GM12878 (cell line): ENCODE results near the gene UBXN10. TPM values are rescaled to one million over a fixed set of nuclear protein-coding genes. Genes with fewer than 3 reads are reported as not detected.
A peak's percentile ranks its signal among the peaks of the same experiment; 100 is the strongest.

Experiments used
- ATAC-seq: fragments of 200-7000 bp; cut with Tn5 transposase; 3 replicates; pipeline ENCODE4 v1.9.1; 2020; ENCODE audit warnings: mild to moderate bottlenecking, moderate library complexity
- BruUV-seq: library from RNA; stranded (reverse); fragments of 400-500 nt; replicated peaks from 2 replicates; lab custom pipeline; 2021; lab: Mats Ljungman, UMichigan
- CTCF ChIA-PET: fragments of 300-600 bp; sonication (Branson Sonifier 250); formaldehyde crosslinking; extraction: SDS; loops from one replicate; lab custom pipeline; 2021; ENCODE audit warnings: inconsistent platforms; lab: Yijun Ruan, JAX
- POLR2A ChIA-PET: fragments of 350-600 bp; formaldehyde crosslinking; extraction: SDS; loops from one replicate; lab custom pipeline; 2021; ENCODE audit warnings: inconsistent platforms; lab: Charles Lee
- RAD21 ChIA-PET: fragments of 300-600 bp; sonication (Branson Sonifier 250); formaldehyde crosslinking; loops from one replicate; lab custom pipeline; 2023; ENCODE audit warnings: antibody characterized with exemption; ENCODE audit not compliant: unreplicated experiment; lab: Charles Lee
- SMC1A ChIA-PET: fragments of 300-600 bp; sonication (Branson Sonifier 250); formaldehyde crosslinking; loops from one replicate; lab custom pipeline; 2023; ENCODE audit not compliant: unreplicated experiment, uncharacterized antibody; lab: Charles Lee
- DNase-seq: peaks from one replicate; pipeline ENCODE4 v3.0.0-alpha.2; 2011; ENCODE audit warnings: low read depth, low spot score
- FAIRE-seq: peaks from 3 replicates; lab custom pipeline; 2011; peaks lifted over from hg19 to GRCh38; lab: Jason Lieb, UNC
- H2AFZ ChIP-seq: 2 replicates; pipeline ENCODE4 v1.6.0; 2011; ENCODE audit warnings: low read depth, low read length, control low read depth; ENCODE audit not compliant: control insufficient read depth
- H3K27ac ChIP-seq: 2 replicates; pipeline ENCODE4 v1.5.1; 2011; ENCODE audit warnings: control low read depth; ENCODE audit not compliant: control insufficient read depth, insufficient read depth
- H3K27me3 ChIP-seq, 2 experiments: replicated peaks in 1 of 2; 2 replicates each; pipeline versions ENCODE4 v1.6.0 to v1.6.1; 2011; ENCODE audit warnings: low read length in 1 of 2; ENCODE audit not compliant: control insufficient read depth in 2 of 2, insufficient read depth in 2 of 2
- H3K36me3 ChIP-seq, 2 experiments: 2 replicates each; pipeline ENCODE4 v1.5.1; 2011; ENCODE audit warnings: low read length in 1 of 2; ENCODE audit not compliant: control insufficient read depth in 2 of 2, insufficient read depth in 2 of 2
- H3K4me1 ChIP-seq: 2 replicates; pipeline ENCODE4 v1.6.1; 2011; ENCODE audit warnings: mild to moderate bottlenecking, low read length, moderate library complexity, mixed read lengths; ENCODE audit not compliant: control insufficient read depth, insufficient read depth
- H3K4me2 ChIP-seq: 2 replicates; pipeline ENCODE4 v1.6.0; 2011; ENCODE audit warnings: control low read depth; ENCODE audit not compliant: control insufficient read depth, insufficient read depth
- H3K4me3 ChIP-seq: fragments of 200-600 bp; sonication (generic); 2 replicates; pipeline ENCODE4 v1.5.1; 2016
- H3K79me2 ChIP-seq: 2 replicates; pipeline ENCODE4 v1.6.0; 2011; ENCODE audit warnings: low read length; ENCODE audit not compliant: control insufficient read depth, insufficient read depth
- H3K9ac ChIP-seq: 2 replicates; pipeline ENCODE4 v1.8.0; 2011; ENCODE audit warnings: low read length, control low read depth, mixed read lengths; ENCODE audit not compliant: control insufficient read depth, insufficient read depth
- H3K9me3 ChIP-seq: replicated peaks from 3 replicates; pipeline ENCODE4 v1.5.1; 2011; ENCODE audit warnings: mild to moderate bottlenecking, low read length; ENCODE audit not compliant: control insufficient read depth, insufficient read depth
- H4K20me1 ChIP-seq: 2 replicates; pipeline ENCODE4 v1.6.0; 2011; ENCODE audit not compliant: control insufficient read depth, insufficient read depth
- CTCF ChIP-seq, 3 experiments: IDR thresholded peaks in 2 of 3; conservative IDR thresholded peaks in 1 of 3; 2 replicates each; pipeline ENCODE4 v1.5.1; 2011; ENCODE audit warnings: low read depth in 3 of 3, low read length in 3 of 3, mild to moderate bottlenecking in 3 of 3, control low read depth in 2 of 3, moderate library complexity in 2 of 3, inconsistent platforms in 1 of 3, mixed read lengths in 1 of 3; ENCODE audit not compliant: control insufficient read depth in 2 of 3, insufficient read depth in 1 of 3; ENCODE audit errors: extremely low read depth in 1 of 3
- IRF4 ChIP-seq: IDR thresholded peaks from 2 replicates; pipeline ENCODE4 v1.6.1; 2011; ENCODE audit warnings: low read depth, low read length
- MEF2B ChIP-seq: fragments of 450-650 bp; IDR thresholded peaks from 2 replicates; pipeline ENCODE4 v1.6.1; 2018; ENCODE audit warnings: mild to moderate bottlenecking, moderate library complexity; ENCODE audit not compliant: partially characterized antibody, poor library complexity, severe bottlenecking
- MTA2 ChIP-seq: fragments of 450-650 bp; IDR thresholded peaks from 2 replicates; pipeline ENCODE4 v1.6.1; 2016; ENCODE audit warnings: low read depth, mild to moderate bottlenecking, moderate library complexity
- RAD21 ChIP-seq: IDR thresholded peaks from 2 replicates; pipeline ENCODE4 v1.6.1; 2011; ENCODE audit warnings: mild to moderate bottlenecking, low read depth, low read length, moderate library complexity; ENCODE audit not compliant: insufficient read depth
- RBBP5 ChIP-seq: fragments of 200-600 bp; sonication (generic); conservative IDR thresholded peaks from 2 replicates; pipeline ENCODE4 v1.6.1; 2016
- SMAD1 ChIP-seq: fragments of 450-650 bp; IDR thresholded peaks from 2 replicates; pipeline ENCODE4 v1.6.1; 2018; ENCODE audit warnings: mild to moderate bottlenecking, low read depth; ENCODE audit not compliant: partially characterized antibody
- SMC3 ChIP-seq: IDR thresholded peaks from 2 replicates; pipeline ENCODE4 v1.6.1; 2011; ENCODE audit warnings: low read length, improper control_type of control experiment, borderline replicate concordance
- WGBS: methylation state at CpG from one replicate; pipeline ENCODE4 v1.1.6; 2016; ENCODE audit warnings: low lambda C conversion rate; ENCODE audit not compliant: insufficient replicate concordance, insufficient coverage; ENCODE audit errors: missing lambda C conversion rate; 5-methylcytosine and 5-hydroxymethylcytosine counted together
- in situ Hi-C: fragments of 300-500 bp; cut with MboI; formaldehyde crosslinking; loops from 9 replicates; pipeline ENCODE4 v1.14.3; 2018; ENCODE audit warnings: mixed read lengths
- intact Hi-C: fragments of 100-400 bp; cut with micrococcal nuclease; formaldehyde crosslinking; loops from one replicate; pipeline ENCODE4 v1.14.2; 2022; ENCODE audit not compliant: unreplicated experiment
- polyA plus RNA-seq, 11 experiments: library from polyadenylated mRNA; depleted of rRNA in 4 of 11; unstranded in 6 of 11; stranded (reverse) in 5 of 11; fragments of >200 nt; fragmentation: Nextera tagmentation in 4 of 11; fragmentation: Illumina TruSeq in 1 of 11; extraction: Ambion mirVana in 4 of 11; extraction: Trizol in 1 of 11; gene quantifications; 1 replicate in 1 of 11; 2 replicates in 10 of 11; pipeline versions ENCODE4 v1.2.1 to v1.2.3, GENCODE V29; 2011 to 2016; ENCODE audit warnings: inconsistent platforms in 2 of 11, missing spikeins in 2 of 11, low read depth in 1 of 11
- total RNA-seq, 4 experiments: library from RNA; depleted of rRNA in 3 of 4; stranded (reverse); fragments of >200 nt in 3 of 4; fragmentation: Illumina TruSeq in 1 of 4; extraction: Trizol in 1 of 4; gene quantifications; 2 replicates each; pipeline versions ENCODE4 v1.2.1 to v1.2.3, GENCODE V29; 2013 to 2021

Gene UBXN10
- total and polyA plus RNA-seq, 10 of the 15 experiments (the other 5 are each of a cell fraction or from before 2014, with no cell fraction given) = 0.03 to 0.15 (median 0.06) TPM; not detected in 7

- TF ChIP-seq MEF2B (no peak), RAD21 (peak; percentile 51), CTCF (IDR thresholded peaks at IDR 0.05 in 2 of 3, conservative IDR thresholded peaks at IDR 0.05 in 1 of 3; ENCODE audit: control insufficient read depth in 2 of 3, extremely low read depth in 1 of 3, insufficient read depth in 1 of 3, low read depth in 3 of 3, low read length in 3 of 3) (peak; percentile 42 to 48 (median 47); a peak in 4 of 6 replicates), MTA2 (no peak), SMAD1 (no peak), IRF4 (no peak), RBBP5 (no peak), SMC3 (peak; percentile 50; the same call in 1 of the 2 replicates)
- TF ChIP-seq, all 136 proteins: peak for 3
- no peaks in the 10 kb centered on the region for H3K36me3 ChIP-seq
- ChIA-PET SMC1A (no interaction called here), RAD21 (no interaction called here), POLR2A (no interaction called here), CTCF (interaction anchor here (0.7 to 2.2 kb wide), 4 partner anchors 8 to 261 kb away, joined by 3 to 5 read pairs (median 4); no protein-coding TSS in a partner anchor)
- no peak overlapping the region for H3K4me2 ChIP-seq
- peaks cover 4 to 5% of the 10 kb centered on the region in 2 experiments; a peak in 2 of 4 replicates for H3K27me3 ChIP-seq
- intact Hi-C loops (no loop called here), in situ Hi-C loops (no loop called here)
- no peak overlapping the region for H2AFZ ChIP-seq
- ATAC-seq = peak; percentile 74
- no peaks in the 10 kb centered on the region for H4K20me1 ChIP-seq
- no peak for DNase-seq
- H3K27ac ChIP-seq = no peak overlapping the region
- H3K4me3 ChIP-seq = no peak overlapping the region
- BruUV-seq = no TSS peak
- no peaks in the 10 kb centered on the region for H3K79me2 ChIP-seq
- peak; percentile 23 for FAIRE-seq
- no peak overlapping the region for H3K9ac ChIP-seq
- no peaks in the 10 kb centered on the region for H3K9me3 ChIP-seq
- WGBS = 3% methylated on average over 3 of the region's 3 CpGs
- no peaks in the 10 kb centered on the region for H3K4me1 ChIP-seq
Measured at GRCh38 chr1:20233394-20233793, 47.5 kb downstream of the UBXN10 start.
